K562 (cell line): ENCODE results near the gene PPP1CA. TPM values are rescaled to one million over a fixed set of nuclear protein-coding genes. Genes with fewer than 3 reads are reported as not detected.

ENCODE experiments used
- CHD1 ChIP-seq: fragments of 200-600 bp; sonication (generic); IDR thresholded peaks from one replicate; pipeline ENCODE4 v1.6.1; 2012; ENCODE audit warnings: mild to moderate bottlenecking, moderate library complexity, low read length, inconsistent platforms
- DDX20 ChIP-seq: fragments of 450-650 bp; IDR thresholded peaks from 2 replicates; pipeline ENCODE4 v1.6.1; 2016; ENCODE audit warnings: missing genetic modification characterization, low read depth, mild to moderate bottlenecking, missing compliant biosample characterization, moderate library complexity
- ETS2 ChIP-seq: IDR thresholded peaks from 2 replicates; pipeline ENCODE4 v1.6.1; 2016; ENCODE audit warnings: borderline replicate concordance, missing genetic modification characterization, mild to moderate bottlenecking, moderate library complexity, missing compliant biosample characterization; ENCODE audit not compliant: poor library complexity, severe bottlenecking
- HIVEP1 ChIP-seq: fragments of 250-450 bp; sonication (Bioruptor Pico); IDR thresholded peaks from 2 replicates; pipeline ENCODE4 v1.4.0; 2020; ENCODE audit warnings: mild to moderate bottlenecking
- HNRNPLL ChIP-seq: fragments of 200-400 bp; formaldehyde crosslinking; IDR thresholded peaks from 2 replicates; pipeline ENCODE4 v1.6.1; 2017; ENCODE audit warnings: low read length, low read depth, mild to moderate bottlenecking; ENCODE audit not compliant: poor library complexity, severe bottlenecking
- KDM1A ChIP-seq, 2 experiments: fragments of 450-650 bp; IDR thresholded peaks; 2 replicates each; pipeline ENCODE4 v1.6.1; 2016; ENCODE audit warnings: mild to moderate bottlenecking in 2 of 2
- LARP7 ChIP-seq: fragments of 450-650 bp; IDR thresholded peaks from 2 replicates; pipeline ENCODE4 v1.6.1; 2016
- MCM5 ChIP-seq: fragments of 450-650 bp; IDR thresholded peaks from 2 replicates; pipeline ENCODE4 v1.6.1; 2016; ENCODE audit warnings: low read depth
- NCOA6 ChIP-seq: fragments of 450-650 bp; IDR thresholded peaks from 2 replicates; pipeline ENCODE4 v1.6.1; 2017; ENCODE audit warnings: mild to moderate bottlenecking
- POU5F1 ChIP-seq: fragments of 150-350 bp; IDR thresholded peaks from 2 replicates; pipeline ENCODE4 v1.6.1; 2014; ENCODE audit warnings: borderline replicate concordance, low read length, low read depth, mild to moderate bottlenecking; ENCODE audit not compliant: partially characterized antibody
- RNF219 ChIP-seq: fragments of 250-450 bp; sonication (Bioruptor Pico); IDR thresholded peaks from 2 replicates; pipeline ENCODE4 v1.5.0; 2022; ENCODE audit warnings: mild to moderate bottlenecking
- STAT6 ChIP-seq: sonication (generic); formaldehyde crosslinking; IDR thresholded peaks from 2 replicates; pipeline ENCODE4 v1.8.1; 2023; ENCODE audit warnings: mild to moderate bottlenecking, missing genetic modification reagents
- THAP7 ChIP-seq: fragments of 250-450 bp; sonication (Bioruptor Pico); IDR thresholded peaks from 2 replicates; pipeline ENCODE4 v1.5.0; 2021
- ZBTB11 ChIP-seq, 3 experiments: fragments of 200-800 bp in 1 of 3; fragments of 250-450 bp in 1 of 3; fragments of 450-650 bp in 1 of 3; sonication (Bioruptor Pico) in 1 of 3; sonication (Bioruptor generic) in 1 of 3; formaldehyde crosslinking in 1 of 3; IDR thresholded peaks; 2 replicates each; pipeline versions ENCODE4 v1.6.1 to v1.8.0; 2016 to 2022; ENCODE audit warnings: mild to moderate bottlenecking in 2 of 3, missing genetic modification characterization in 2 of 3, missing compliant biosample characterization in 1 of 3, moderate library complexity in 1 of 3
- ZNF408 ChIP-seq: fragments of 250-450 bp; sonication (Bioruptor Pico); IDR thresholded peaks from 2 replicates; pipeline ENCODE4 v1.4.0; 2020; ENCODE audit warnings: low read depth, mild to moderate bottlenecking, moderate library complexity
- ZNF551 ChIP-seq: fragments of 250-450 bp; sonication (Bioruptor Pico); IDR thresholded peaks from 2 replicates; pipeline ENCODE4 v1.5.0; 2021; ENCODE audit warnings: mild to moderate bottlenecking, moderate library complexity
- polyA plus RNA-seq, 8 experiments: library from polyadenylated mRNA; depleted of rRNA in 4 of 8; stranded (reverse) in 5 of 8; unstranded in 3 of 8; fragments of >200 nt; fragmentation: Nextera tagmentation in 2 of 8; fragmentation: Illumina TruSeq in 1 of 8; extraction: Ambion mirVana in 2 of 8; extraction: Trizol in 1 of 8; gene quantifications; 2 replicates each; pipeline versions ENCODE4 v1.2.1 to v1.2.3, GENCODE V29; 2011 to 2014; ENCODE audit warnings: inconsistent platforms in 1 of 8, missing spikeins in 1 of 8
- total RNA-seq, 7 experiments: library from RNA; depleted of rRNA in 6 of 7; stranded (reverse); fragments of >200 nt in 6 of 7; fragmentation: Illumina TruSeq in 2 of 7; extraction: Trizol in 2 of 7; gene quantifications; 2 replicates each; pipeline versions ENCODE4 v1.2.1 to v1.2.3, GENCODE V29; 2011 to 2021; ENCODE audit warnings: low replicate concordance in 1 of 7

The PPP1CA gene
- total and polyA plus RNA-seq, 9 of the 15 experiments (the other 6 are each of a cell fraction or from before 2014, with no cell fraction given), result 18.2 to 242 (median 188) TPM

GRCh38 chr11:67428052-67429001 is 26.7 kb upstream of the PPP1CA start, which contains the start of gene RPS6KB2 (continued):
- TF ChIP-seq STAT6 (CRISPR knock-in tag), result no peak
- no peak for TF ChIP-seq ZNF551 (CRISPR knock-in tag)
- no peak for TF ChIP-seq THAP7 (CRISPR knock-in tag)
- TF ChIP-seq DDX20, result no peak
- TF ChIP-seq POU5F1, result peak; percentile 72
- no peak for TF ChIP-seq ETS2
- peak; percentile 47 for TF ChIP-seq CHD1
- TF ChIP-seq HNRNPLL, result peak; percentile 78
- no peak for TF ChIP-seq MCM5
- TF ChIP-seq ZBTB11 (CRISPR knock-in tag; IDR thresholded peaks at IDR 0.05), result peak in 1 of 3 experiments; percentile 83; a peak in 2 of 6 replicates
- no peak for TF ChIP-seq ZNF408 (CRISPR knock-in tag)
- TF ChIP-seq NCOA6, result no peak
- TF ChIP-seq HIVEP1 (CRISPR knock-in tag), result no peak
- no peak for TF ChIP-seq LARP7
- no peak for TF ChIP-seq RNF219
- TF ChIP-seq KDM1A (IDR thresholded peaks at IDR 0.05), result no peak
